LNCAP (cell line): ENCODE measurements around the gene FGD6.

ENCODE experiments used
- CTCF ChIP-seq: fragments of 450-650 bp; IDR thresholded peaks from 2 replicates; pipeline ENCODE4 v1.5.1; 2017; ENCODE audit warnings: mild to moderate bottlenecking

Gene FGD6

GRCh38 chr12:95200128-95200894 lies 17.0 kb downstream of the FGD6 start:
- no peak for TF ChIP-seq CTCF

GRCh38 chr12:95198914-95199313 lies 18.4 kb downstream of the FGD6 start:
- no peak for TF ChIP-seq CTCF

GRCh38 chr12:95197636-95198035 lies 19.6 kb downstream of the FGD6 start:
- TF ChIP-seq CTCF = no peak

GRCh38 chr12:95195122-95195521 lies 22.1 kb downstream of the FGD6 start:
- no peak for TF ChIP-seq CTCF

- TF ChIP-seq CTCF = no peak
Observed at GRCh38 chr12:95193139-95193538, 24.1 kb downstream of the FGD6 start.

- TF ChIP-seq CTCF = no peak
Observed at GRCh38 chr12:95192271-95192670, 25.0 kb downstream of the FGD6 start.

- no peak for TF ChIP-seq CTCF
Observed at GRCh38 chr12:95191060-95191696, 26.1 kb downstream of the FGD6 start.
